Measurements from ENCODE around the gene BUD13. TPM values are rescaled to one million over a fixed set of nuclear protein-coding genes. Genes with fewer than 3 reads are reported as not detected.

Gene BUD13
- total RNA-seq, 2 experiments from 2014 or later: 30.2 to 35.6 TPM

DNA sequence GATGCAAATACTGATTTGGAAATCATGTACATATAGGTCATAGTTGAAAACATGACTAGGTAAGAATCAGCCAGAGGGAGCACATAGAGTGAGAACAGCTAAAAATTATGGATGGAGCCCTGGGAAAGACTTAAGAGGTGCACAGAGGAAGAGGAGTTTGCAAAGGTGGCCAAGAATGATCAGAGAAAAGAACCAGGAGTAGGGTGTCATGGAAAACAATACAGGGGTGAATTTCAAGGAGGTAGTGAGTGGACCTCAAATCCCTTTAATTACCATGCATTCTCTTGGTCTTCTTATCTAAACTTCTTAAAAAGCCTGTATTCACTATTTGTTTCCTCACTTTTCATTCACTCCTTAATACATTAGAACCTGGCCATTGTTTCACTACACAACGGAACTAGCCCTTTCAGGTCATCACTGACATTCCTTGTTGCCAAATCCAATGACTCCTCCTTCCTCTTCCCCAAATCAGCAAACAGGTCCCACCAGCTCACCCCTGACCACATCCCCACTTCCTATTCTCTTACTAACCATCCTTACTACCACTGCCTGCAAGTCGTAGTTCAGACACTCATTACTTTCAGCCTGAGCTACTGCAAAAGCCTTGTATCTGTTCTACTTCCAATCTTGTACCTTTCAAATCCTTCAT is 22.6 kb downstream of the BUD13 start:
- CTCF ChIA-PET: interaction anchor here (0.7 to 1.5 kb wide), 6 partner anchors 12 to 477 kb away, joined by 3 to 4 read pairs (median 3); no protein-coding TSS in a partner anchor
- H3K27ac Mint-ChIP-seq: no peak overlapping the region
- peaks cover 35% of the 10 kb centered on the region for H3K36me3 Mint-ChIP-seq (ENCODE audit: low read depth)
- intact Hi-C loops (cut with DNase I, micrococcal nuclease): no loop called here
- no peaks in the 10 kb centered on the region for H3K27me3 Mint-ChIP-seq
- POLR2A ChIA-PET: interaction anchor here (0.6 kb wide), 1 partner anchor 243 kb away, joined by 3 read pairs; no protein-coding TSS in a partner anchor
- no peaks in the 10 kb centered on the region for H3K4me1 Mint-ChIP-seq
- DNase-seq: no peak
- no peaks in the 10 kb centered on the region for H3K9me3 Mint-ChIP-seq (ENCODE audit: low read depth)
- no peak for ATAC-seq
- no peak overlapping the region for H3K4me3 Mint-ChIP-seq

DNA sequence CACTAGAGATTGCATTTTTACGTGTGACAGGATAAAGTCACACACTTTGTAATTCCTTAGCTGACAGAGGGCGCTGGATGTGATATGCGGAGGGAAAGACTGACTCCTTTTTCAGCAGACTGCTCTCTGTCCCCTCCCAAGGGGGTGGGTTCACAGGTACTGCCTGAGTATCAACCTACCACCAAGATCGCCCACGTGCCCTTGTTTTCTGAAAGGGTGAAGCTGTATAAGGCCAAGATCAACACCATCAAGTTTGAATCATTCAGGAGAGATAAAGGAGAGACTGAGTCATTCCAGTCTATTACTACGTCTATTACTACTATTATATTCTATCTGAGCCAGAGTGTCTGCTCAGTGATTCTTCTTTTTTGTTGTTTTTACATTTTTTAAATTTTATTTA is 30.7 kb downstream of the BUD13 start:
- CTCF ChIA-PET: interaction anchor here (1.7 to 2.6 kb wide), 2 partner anchors 9 to 12 kb away, joined by 10 to 23 read pairs; no protein-coding TSS in a partner anchor
- DNase-seq: no peak
- intact Hi-C loops (cut with DNase I, micrococcal nuclease): no loop called here
- Mint-ChIP-seq H3K4me1 (peaks cover 6% of the 10 kb centered on the region), H3K9me3 (ENCODE audit: low read depth) (no peaks in the 10 kb centered on the region), H3K4me3 (no peak overlapping the region), H3K27me3 (no peaks in the 10 kb centered on the region), H3K36me3 (ENCODE audit: low read depth) (peaks cover 8% of the 10 kb centered on the region), H3K27ac (no peak overlapping the region)
- peak; percentile 37 for ATAC-seq
- POLR2A ChIA-PET: no interaction called here

DNA sequence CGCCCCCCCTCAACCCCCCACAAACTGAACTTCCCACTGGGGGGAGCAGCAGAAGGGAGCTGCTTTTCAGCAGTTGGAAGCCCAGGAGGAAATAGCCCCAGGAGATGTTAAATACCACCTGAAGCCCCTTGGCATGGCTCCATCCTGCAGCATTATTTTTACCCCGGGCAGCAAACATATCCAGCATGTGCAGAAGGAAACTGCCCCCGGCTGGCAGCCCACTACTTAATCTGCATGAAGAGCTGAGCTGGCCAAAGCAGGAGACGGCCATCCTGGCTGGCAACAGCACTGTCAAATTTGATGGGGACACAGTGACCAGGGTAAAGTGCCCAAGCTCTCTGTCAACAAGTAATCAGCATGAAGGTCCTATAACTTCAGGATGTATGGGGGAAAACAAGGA is 32.0 kb downstream of the BUD13 start:
- Mint-ChIP-seq H3K4me1 (peaks cover 6% of the 10 kb centered on the region), H3K4me3 (no peak overlapping the region), H3K9me3 (ENCODE audit: low read depth) (no peaks in the 10 kb centered on the region), H3K27ac (no peak overlapping the region), H3K36me3 (ENCODE audit: low read depth) (peaks cover 4% of the 10 kb centered on the region), H3K27me3 (no peaks in the 10 kb centered on the region)
- ChIA-PET POLR2A (no interaction called here), CTCF (no interaction called here)
- DNase-seq (no peak), ATAC-seq (no peak)
- intact Hi-C loops (cut with DNase I, micrococcal nuclease): no loop called here

DNA sequence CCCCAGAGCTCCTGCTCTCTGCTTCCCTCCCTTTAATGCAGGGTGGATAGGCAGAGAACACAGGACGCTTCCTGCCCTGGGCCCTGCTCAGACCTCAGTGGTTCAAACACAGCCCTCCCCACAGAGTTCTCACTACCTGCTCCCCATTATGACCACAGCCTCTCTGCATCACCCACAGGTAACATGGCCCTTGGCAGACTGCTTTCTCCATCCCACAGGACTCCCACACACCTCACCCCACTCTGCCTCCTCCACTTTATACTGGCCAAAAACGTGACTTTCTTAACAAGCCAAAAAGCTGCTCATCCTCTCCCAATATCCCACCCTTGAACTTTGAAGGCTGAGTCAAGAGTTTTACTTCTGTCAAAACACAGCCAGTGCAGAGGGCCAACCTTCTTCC is 33.8 kb downstream of the BUD13 start:
- intact Hi-C loops (cut with DNase I, micrococcal nuclease): no loop called here
- H3K9me3 Mint-ChIP-seq (ENCODE audit: low read depth): no peaks in the 10 kb centered on the region
- POLR2A ChIA-PET: no interaction called here
- ATAC-seq (no peak), DNase-seq (no peak)
- CTCF ChIA-PET: interaction anchor here (0.9 to 1.0 kb wide), 2 partner anchors 30 to 367 kb away, joined by 3 read pairs; no protein-coding TSS in a partner anchor
- H3K36me3 Mint-ChIP-seq (ENCODE audit: low read depth): peaks cover 2% of the 10 kb centered on the region
- no peak overlapping the region for H3K27ac Mint-ChIP-seq
- H3K4me3 Mint-ChIP-seq: no peak overlapping the region
- H3K4me1 Mint-ChIP-seq: peaks cover 7% of the 10 kb centered on the region
- H3K27me3 Mint-ChIP-seq: no peaks in the 10 kb centered on the region

DNA sequence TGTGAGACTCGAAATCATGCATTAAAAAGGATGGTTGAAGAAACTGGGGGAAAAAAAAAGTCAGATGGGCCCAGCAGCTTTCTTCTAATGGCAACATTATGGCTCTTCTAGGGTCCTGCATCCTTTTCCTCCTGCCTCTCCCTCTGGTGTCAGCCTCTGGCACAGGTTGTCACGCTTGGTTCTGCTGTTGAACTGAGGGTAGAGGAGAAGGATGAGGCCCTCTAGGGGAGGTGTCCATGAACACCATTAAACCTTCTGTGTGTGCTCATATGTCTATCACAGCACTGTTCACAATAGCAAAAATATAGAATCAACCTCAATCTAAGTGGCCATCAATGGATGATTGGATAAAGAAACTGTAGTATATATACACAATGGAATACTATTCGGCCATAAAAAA is 36.0 kb downstream of the BUD13 start:
- H3K4me1 Mint-ChIP-seq: peaks cover 11% of the 10 kb centered on the region
- no peaks in the 10 kb centered on the region for H3K9me3 Mint-ChIP-seq (ENCODE audit: low read depth)
- ATAC-seq (peak; percentile 56), DNase-seq (peak; percentile 16)
- no peaks in the 10 kb centered on the region for H3K27me3 Mint-ChIP-seq
- intact Hi-C loops (cut with DNase I, micrococcal nuclease): no loop called here
- peaks cover 2% of the 10 kb centered on the region for H3K36me3 Mint-ChIP-seq (ENCODE audit: low read depth)
- ChIA-PET POLR2A (no interaction called here), CTCF (no interaction called here)
- H3K27ac Mint-ChIP-seq: no peak overlapping the region
- no peak overlapping the region for H3K4me3 Mint-ChIP-seq

DNA sequence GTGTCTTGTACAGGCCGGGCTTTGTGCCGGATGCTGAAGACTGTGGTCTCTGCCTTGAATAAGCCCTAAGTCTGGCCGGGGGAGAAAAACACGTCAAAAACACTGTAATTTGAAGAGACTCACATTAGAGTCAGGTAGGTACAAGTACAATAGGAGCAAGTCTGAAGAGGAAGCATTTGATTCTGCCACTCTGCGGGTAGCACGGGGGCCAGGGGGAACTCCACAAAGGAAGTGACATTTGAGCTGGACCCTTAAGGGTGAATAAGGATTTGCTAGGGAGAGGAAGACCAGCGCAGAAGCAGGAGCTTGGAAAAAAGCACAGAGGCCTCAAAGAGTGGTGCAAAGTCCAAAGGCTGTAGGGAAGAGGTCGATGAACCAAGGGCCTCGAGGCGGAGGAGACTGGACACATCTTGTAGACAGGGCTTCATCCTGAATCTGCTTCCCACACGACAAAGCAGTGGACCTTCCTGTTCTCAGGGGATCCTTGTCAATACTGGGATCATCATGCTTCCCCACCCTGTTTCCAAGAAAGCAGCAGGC is 38.7 kb downstream of the BUD13 start:
- ChIA-PET CTCF (interaction anchor here (0.6 to 4.3 kb wide), 6 partner anchors 9 to 222 kb away, joined by 3 to 23 read pairs (median 5); no protein-coding TSS in a partner anchor), POLR2A (no interaction called here)
- Mint-ChIP-seq H3K27ac (no peak overlapping the region), H3K9me3 (ENCODE audit: low read depth) (no peaks in the 10 kb centered on the region), H3K4me3 (no peak overlapping the region), H3K4me1 (peaks cover 11% of the 10 kb centered on the region), H3K27me3 (no peaks in the 10 kb centered on the region), H3K36me3 (ENCODE audit: low read depth) (peaks cover under 1% of the 10 kb centered on the region)
- intact Hi-C loops (cut with DNase I, micrococcal nuclease): loop anchor here (2.0 to 5.0 kb wide), 4 partner anchors 101 to 493 kb away; partner anchors contain the start of gene APOA1 (in 1 of the 2)
- ATAC-seq (no peak), DNase-seq (no peak)

DNA sequence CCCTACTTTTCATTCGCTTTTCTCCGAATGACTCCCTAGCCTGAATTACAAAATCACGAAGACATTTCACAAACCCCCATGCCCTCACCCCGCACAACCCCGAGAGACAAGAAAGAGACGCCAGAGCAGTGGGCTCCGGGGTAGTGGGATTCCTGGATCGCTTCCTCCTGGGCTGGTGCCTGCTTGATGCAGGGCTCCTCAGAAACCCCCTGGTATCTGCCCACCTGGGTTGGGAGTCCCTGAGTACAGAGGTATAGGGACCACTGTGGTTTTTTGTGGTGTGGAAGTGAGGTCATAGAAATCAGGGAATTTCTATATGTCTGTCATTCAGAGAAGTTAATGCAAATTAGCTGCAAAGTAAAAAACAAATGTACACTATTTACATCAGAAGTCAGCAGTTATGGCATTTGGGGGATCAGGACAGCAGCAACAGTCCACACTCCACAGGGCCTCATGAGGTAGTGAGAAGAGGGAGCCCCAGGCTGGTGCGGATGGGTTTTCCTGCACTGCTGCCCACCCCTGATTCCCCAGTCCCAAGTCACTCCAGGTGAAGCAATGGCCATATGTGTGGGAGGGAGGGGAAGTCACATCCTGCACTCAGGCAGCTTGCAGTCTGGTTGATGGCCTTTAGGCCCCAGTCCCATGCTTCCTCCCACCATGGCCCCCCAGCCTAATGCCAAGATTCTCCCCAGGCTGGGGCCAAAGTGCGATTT is 39.6 kb downstream of the BUD13 start:
- ATAC-seq: peak; percentile 45
- POLR2A ChIA-PET: no interaction called here
- H3K27me3 Mint-ChIP-seq: no peaks in the 10 kb centered on the region
- peaks cover 11% of the 10 kb centered on the region for H3K4me1 Mint-ChIP-seq
- intact Hi-C loops (cut with DNase I, micrococcal nuclease): loop anchor here (2.0 to 5.0 kb wide), 4 partner anchors 102 to 494 kb away; partner anchors contain the start of gene APOA1 (in 1 of the 2)
- no peak for DNase-seq
- no peak overlapping the region for H3K4me3 Mint-ChIP-seq
- no peaks in the 10 kb centered on the region for H3K9me3 Mint-ChIP-seq (ENCODE audit: low read depth)
- no peaks in the 10 kb centered on the region for H3K36me3 Mint-ChIP-seq (ENCODE audit: low read depth)
- no peak overlapping the region for H3K27ac Mint-ChIP-seq
- CTCF ChIA-PET: interaction anchor here (0.6 to 4.3 kb wide), 19 partner anchors 10 to 410 kb away, joined by 3 to 23 read pairs (median 4); partner anchors contain the start of gene PAFAH1B2

DNA sequence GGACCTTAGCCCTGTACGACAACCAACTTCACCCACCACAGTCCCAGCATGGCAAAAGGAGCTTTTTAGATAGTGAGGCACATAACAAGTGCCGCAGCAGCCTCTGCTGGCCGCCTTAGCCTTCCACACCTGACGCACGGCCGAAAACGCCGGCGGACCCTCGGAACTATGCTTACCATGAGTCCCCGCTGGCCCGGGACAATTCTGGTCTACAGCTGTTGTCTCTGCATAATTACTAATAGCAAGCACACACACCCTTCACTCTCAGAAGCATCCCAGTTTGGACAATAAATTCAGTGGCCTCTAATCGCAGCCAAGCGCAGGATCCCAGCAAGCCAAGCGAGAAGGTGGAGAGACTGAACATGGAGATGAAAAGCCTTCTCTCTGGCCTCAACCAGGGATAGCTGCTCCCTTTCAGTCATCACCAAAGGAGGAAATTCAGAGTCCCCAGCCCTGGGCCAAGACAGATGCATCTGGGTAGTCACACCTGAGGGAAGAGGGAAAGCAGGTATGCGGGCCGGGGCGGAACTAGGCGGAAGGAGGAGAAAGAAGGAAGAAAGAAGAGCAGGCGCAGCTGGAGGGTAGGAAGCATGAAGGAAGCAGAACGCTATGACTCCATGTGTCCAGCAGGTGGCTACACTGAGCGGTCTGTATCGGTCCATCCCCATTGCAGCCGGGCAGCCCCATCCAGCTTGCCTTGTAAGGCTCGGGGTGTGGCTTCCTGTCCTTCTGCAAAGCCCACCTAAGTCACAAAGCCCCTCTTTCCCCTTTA is 40.3 kb downstream of the BUD13 start:
- Mint-ChIP-seq H3K9me3 (ENCODE audit: low read depth) (no peaks in the 10 kb centered on the region), H3K4me3 (no peak overlapping the region), H3K4me1 (peaks cover 11% of the 10 kb centered on the region), H3K27ac (no peak overlapping the region), H3K36me3 (ENCODE audit: low read depth) (no peaks in the 10 kb centered on the region), H3K27me3 (no peaks in the 10 kb centered on the region)
- DNase-seq (peak; percentile 78), ATAC-seq (peak; percentile 92)
- ChIA-PET CTCF (interaction anchor here (0.5 to 4.3 kb wide), 24 partner anchors 10 to 411 kb away, joined by 3 to 23 read pairs (median 4); partner anchors contain the start of gene PAFAH1B2), POLR2A (no interaction called here)
- intact Hi-C loops (cut with DNase I, micrococcal nuclease): loop anchor here (1.0 to 5.0 kb wide), 5 partner anchors 102 to 494 kb away; partner anchors contain the start of gene APOA1 (in 1 of the 2)

DNA sequence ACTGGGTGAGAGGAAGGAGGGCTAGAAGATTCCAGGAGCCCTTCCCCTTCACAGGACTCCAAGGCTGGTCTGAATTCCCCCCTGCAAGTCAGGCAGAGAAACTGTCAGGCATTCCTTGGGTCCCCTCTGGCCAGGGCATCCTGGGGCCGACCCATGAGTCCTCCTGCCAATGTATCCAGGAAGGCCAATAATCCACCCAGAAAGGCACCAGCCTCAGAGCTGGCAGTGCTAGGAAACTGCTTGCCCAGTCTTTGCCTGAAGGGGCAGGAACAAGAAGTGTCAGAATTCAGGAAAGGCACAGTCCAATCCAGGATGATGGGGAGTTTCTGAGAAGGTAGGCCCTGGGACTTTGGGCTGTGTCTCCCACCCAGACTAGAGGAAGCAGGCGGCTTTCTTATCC is 41.0 kb downstream of the BUD13 start:
- CTCF ChIA-PET: interaction anchor here (0.5 to 4.3 kb wide), 17 partner anchors 9 to 412 kb away, joined by 3 to 23 read pairs (median 3); partner anchors contain the start of gene PAFAH1B2
- DNase-seq: no peak
- Mint-ChIP-seq H3K9me3 (ENCODE audit: low read depth) (no peaks in the 10 kb centered on the region), H3K36me3 (ENCODE audit: low read depth) (no peaks in the 10 kb centered on the region), H3K27ac (no peak overlapping the region), H3K4me1 (peaks cover 11% of the 10 kb centered on the region), H3K27me3 (no peaks in the 10 kb centered on the region), H3K4me3 (no peak overlapping the region)
- ATAC-seq: no peak
- POLR2A ChIA-PET: no interaction called here
- intact Hi-C loops (cut with DNase I, micrococcal nuclease): loop anchor here (1.0 to 5.0 kb wide), 5 partner anchors 103 to 495 kb away; partner anchors contain the start of gene APOA1 (in 1 of the 2)

DNA sequence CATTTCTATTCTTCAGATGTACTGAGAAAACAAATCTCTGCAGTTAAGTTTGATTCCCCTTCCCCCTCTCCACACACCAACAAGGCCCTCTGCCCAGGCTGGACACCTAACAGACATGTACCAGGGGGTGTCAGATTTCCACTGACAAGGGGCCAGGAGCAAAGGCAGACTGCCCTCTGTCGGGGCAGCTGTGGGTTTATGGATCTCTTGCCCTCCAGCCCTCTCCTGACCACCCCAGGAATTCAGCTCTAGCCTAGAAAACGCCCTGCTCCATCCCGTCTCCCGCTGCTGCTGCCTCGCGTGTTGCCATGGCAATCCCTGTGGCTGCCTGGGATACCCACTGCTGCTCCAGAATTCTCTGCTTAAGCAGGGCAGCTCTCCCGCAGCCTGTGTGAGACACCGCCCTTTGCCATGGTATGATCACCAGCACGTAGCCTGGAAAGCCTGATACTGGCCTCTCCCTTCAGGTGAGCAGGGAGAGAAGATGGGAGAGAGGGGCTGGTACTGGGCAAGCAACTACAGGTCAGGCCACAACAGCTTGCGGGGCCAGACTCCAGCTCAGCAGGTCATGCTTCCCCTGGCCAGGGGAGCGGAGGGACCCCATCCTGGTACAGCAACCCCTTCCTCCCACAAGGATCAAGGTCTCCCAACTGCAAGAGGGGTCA is 41.6 kb downstream of the BUD13 start:
- no peak for ATAC-seq

More for the DNA sequence above, 41.6 kb downstream of the BUD13 start:
- peaks cover 11% of the 10 kb centered on the region for H3K4me1 Mint-ChIP-seq
- H3K27ac Mint-ChIP-seq: no peak overlapping the region
- no peak for DNase-seq
- no peaks in the 10 kb centered on the region for H3K27me3 Mint-ChIP-seq
- no peaks in the 10 kb centered on the region for H3K9me3 Mint-ChIP-seq (ENCODE audit: low read depth)
- H3K36me3 Mint-ChIP-seq (ENCODE audit: low read depth): no peaks in the 10 kb centered on the region
- ChIA-PET POLR2A (no interaction called here), CTCF (interaction anchor here (0.5 to 4.3 kb wide), 3 partner anchors 12 to 227 kb away, joined by 3 to 23 read pairs (median 3); no protein-coding TSS in a partner anchor)
- no peak overlapping the region for H3K4me3 Mint-ChIP-seq
- intact Hi-C loops (cut with DNase I, micrococcal nuclease): loop anchor here in 1 of 2 experiments (5.0 kb wide), 1 partner anchor 106 kb away; the partner anchor contains the start of gene APOA1
